ENCODE results near the gene SPTLC3.

DNA sequence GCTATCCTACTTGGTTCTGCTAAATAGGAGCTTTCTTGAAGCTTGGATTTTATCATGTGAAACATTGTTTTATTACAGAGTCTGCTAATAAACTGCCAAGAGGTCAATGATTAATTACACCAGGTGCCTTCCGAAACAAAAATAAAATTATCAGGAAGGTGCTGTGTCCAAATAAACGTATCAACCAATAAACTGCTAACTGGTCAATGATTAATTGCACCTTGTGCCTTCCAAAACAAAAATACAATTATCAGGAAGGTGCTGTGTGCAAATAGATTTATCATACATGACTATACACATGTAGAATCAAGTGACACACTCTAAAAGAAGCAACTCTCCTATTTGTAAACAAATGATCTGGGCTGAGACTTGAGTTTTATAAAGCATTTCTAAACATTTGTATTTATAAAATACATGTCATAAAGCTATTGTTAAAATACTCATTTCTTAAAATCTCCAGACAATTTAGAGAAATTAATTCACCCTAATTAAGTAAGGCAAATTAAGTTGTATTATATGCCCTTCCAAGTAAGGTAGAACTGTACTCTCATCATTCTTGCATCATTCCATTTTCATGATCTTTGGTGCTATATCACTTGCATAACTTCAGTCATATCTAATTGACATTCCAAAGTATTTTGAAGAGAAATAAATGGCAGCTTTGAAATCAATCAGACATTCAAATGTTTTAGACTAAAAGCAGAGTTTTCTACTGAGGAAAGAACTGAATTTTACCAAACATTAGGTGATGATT lies 26.8 kb downstream of the SPTLC3 start:
- no peak for TF ChIP-seq CTCF (conservative IDR thresholded peaks at IDR 0.05 in 1 of 2, IDR thresholded peaks at IDR 0.05 in 1 of 2; ENCODE audit: extremely low read depth in 1 of 2, insufficient read depth in 1 of 2, low read depth in 1 of 2, low read length in 2 of 2)
- TF ChIP-seq EZH2 (IDR thresholded peaks at IDR 0.05; ENCODE audit: borderline replicate concordance, low read length), result no peak

Measured in mammary epithelial cell (primary cell).